H9 (cell line): Measurements from ENCODE around the gene IL10. TPM values are rescaled to one million over a fixed set of nuclear protein-coding genes. Genes with fewer than 3 reads are reported as not detected.

Experiments
- DNase-seq: peaks from one replicate; pipeline ENCODE4 v3.0.0-alpha.2; 2017
- H2AFZ ChIP-seq: one replicate; pipeline ENCODE4 v1.6.1; 2013; ENCODE audit warnings: mild to moderate bottlenecking, low read length, control low read depth, moderate library complexity
- H2AK5ac ChIP-seq: 2 replicates; pipeline ENCODE4 v1.6.1; 2013; ENCODE audit warnings: low read length, control low read depth, mixed read lengths; ENCODE audit not compliant: insufficient read length
- H2BK120ac ChIP-seq: one replicate; pipeline ENCODE4 v1.6.1; 2013; ENCODE audit warnings: low read depth, mild to moderate bottlenecking, low read length, control low read depth, inconsistent platforms; ENCODE audit not compliant: poor library complexity, severe bottlenecking
- H2BK12ac ChIP-seq: 2 replicates; pipeline ENCODE4 v1.6.1; 2013; ENCODE audit warnings: low read length, control low read depth, mixed read lengths, low read depth; ENCODE audit not compliant: insufficient read length
- H2BK15ac ChIP-seq: 2 replicates; pipeline ENCODE4 v1.6.1; 2013; ENCODE audit warnings: low read depth, low read length, control low read depth
- H2BK20ac ChIP-seq: one replicate; pipeline ENCODE4 v1.6.1; 2013; ENCODE audit warnings: low read depth, mild to moderate bottlenecking, low read length, control low read depth, inconsistent platforms; ENCODE audit not compliant: poor library complexity, severe bottlenecking
- H2BK5ac ChIP-seq: 2 replicates; pipeline ENCODE4 v1.6.1; 2013; ENCODE audit warnings: low read length, control low read depth, mixed read lengths; ENCODE audit not compliant: insufficient read length
- H3K14ac ChIP-seq: 2 replicates; pipeline ENCODE4 v1.6.1; 2013; ENCODE audit warnings: low read length, control low read depth; ENCODE audit not compliant: insufficient read depth
- H3K18ac ChIP-seq: 2 replicates; pipeline ENCODE4 v1.6.1; 2013; ENCODE audit warnings: low read depth, mild to moderate bottlenecking, mixed read lengths, low read length, control low read depth; ENCODE audit not compliant: insufficient read length
- H3K23ac ChIP-seq: 2 replicates; pipeline ENCODE4 v1.6.1; 2013; ENCODE audit warnings: low read length, control low read depth, mixed read lengths, low read depth; ENCODE audit not compliant: insufficient read length
- H3K23me2 ChIP-seq: 2 replicates; pipeline ENCODE4 v1.6.1; 2013; ENCODE audit warnings: low read depth, mild to moderate bottlenecking, mixed read lengths, low read length, control low read depth; ENCODE audit not compliant: insufficient read length, poor library complexity, severe bottlenecking
- H3K27ac ChIP-seq: 2 replicates; pipeline ENCODE4 v1.5.1; 2013; ENCODE audit warnings: low read length, control low read depth, mixed read lengths, low read depth; ENCODE audit not compliant: insufficient read length
- H3K27me3 ChIP-seq: 2 replicates; pipeline ENCODE4 v1.6.1; 2013; ENCODE audit warnings: low read length, control low read depth, inconsistent platforms; ENCODE audit not compliant: insufficient read depth
- H3K4ac ChIP-seq: 2 replicates; pipeline ENCODE4 v1.6.1; 2013; ENCODE audit warnings: low read depth, mild to moderate bottlenecking, control low read depth, inconsistent platforms, low read length, moderate library complexity
- H3K4me1 ChIP-seq: 2 replicates; pipeline ENCODE4 v1.6.1; 2013; ENCODE audit warnings: low read length, control low read depth, inconsistent platforms; ENCODE audit not compliant: insufficient read depth
- H3K4me2 ChIP-seq: 2 replicates; pipeline ENCODE4 v1.6.1; 2013; ENCODE audit warnings: low read length, control low read depth, mixed read lengths; ENCODE audit not compliant: insufficient read length, insufficient read depth
- H3K56ac ChIP-seq: 2 replicates; pipeline ENCODE4 v1.6.1; 2013; ENCODE audit warnings: low read depth, mild to moderate bottlenecking, mixed read lengths, low read length, control low read depth; ENCODE audit not compliant: insufficient read length
- H3K79me1 ChIP-seq: 2 replicates; pipeline ENCODE4 v1.6.1; 2013; ENCODE audit warnings: low read depth, mild to moderate bottlenecking, moderate library complexity, low read length, control low read depth, inconsistent platforms; ENCODE audit not compliant: insufficient read depth, poor library complexity, severe bottlenecking
- H3K79me2 ChIP-seq: 2 replicates; pipeline ENCODE4 v1.6.1; 2013; ENCODE audit warnings: low read length, control low read depth, inconsistent platforms; ENCODE audit not compliant: insufficient read depth
- H3K9ac ChIP-seq: 2 replicates; pipeline ENCODE4 v1.6.1; 2013; ENCODE audit warnings: low read length, control low read depth, mixed read lengths; ENCODE audit not compliant: insufficient read length; ENCODE audit errors: extremely low read depth
- H3K9me3 ChIP-seq: one replicate; pipeline ENCODE4 v1.6.1; 2013; ENCODE audit warnings: low read depth, low read length, inconsistent platforms; ENCODE audit not compliant: control insufficient read depth
- H3T11ph ChIP-seq: one replicate; pipeline ENCODE4 v1.6.1; 2013; ENCODE audit warnings: mild to moderate bottlenecking, low read length, control low read depth, inconsistent platforms
- H4K20me1 ChIP-seq: one replicate; pipeline ENCODE4 v1.6.1; 2013; ENCODE audit not compliant: control insufficient read depth, insufficient read length, insufficient read depth
- H4K5ac ChIP-seq: 2 replicates; pipeline ENCODE4 v1.6.1; 2013; ENCODE audit warnings: low read depth, mild to moderate bottlenecking, mixed read lengths, low read length, control low read depth; ENCODE audit not compliant: insufficient read length
- H4K8ac ChIP-seq: replicated peaks from 2 replicates; pipeline ENCODE4 v1.6.1; 2013; ENCODE audit warnings: low read length, control low read depth, mixed read lengths, low read depth; ENCODE audit not compliant: insufficient read length
- H4K91ac ChIP-seq: 2 replicates; pipeline ENCODE4 v1.6.1; 2013; ENCODE audit warnings: low read depth, mild to moderate bottlenecking, moderate library complexity, mixed read lengths, low read length, control low read depth; ENCODE audit not compliant: insufficient read length
- H3K27ac Mint-ChIP-seq, 3 experiments: 2 replicates in 2 of 3; 3 replicates in 1 of 3; pipeline ENCODE4 v1.8.0; 2020 to 2021; ENCODE audit warnings: mixed read lengths in 3 of 3, mild to moderate bottlenecking in 1 of 3, moderate library complexity in 1 of 3
- H3K27me3 Mint-ChIP-seq: 2 replicates; pipeline ENCODE4 v1.8.0; 2021; ENCODE audit warnings: low read depth, mild to moderate bottlenecking, moderate library complexity, mixed read lengths
- H3K36me3 Mint-ChIP-seq, 3 experiments: 2 replicates in 2 of 3; 3 replicates in 1 of 3; pipeline ENCODE4 v1.8.0; 2020 to 2021; ENCODE audit warnings: low read depth in 3 of 3, mixed read lengths in 3 of 3; ENCODE audit not compliant: insufficient read depth in 1 of 3
- H3K4me1 Mint-ChIP-seq, 2 experiments: 2 replicates each; pipeline ENCODE4 v1.8.0; 2020; ENCODE audit warnings: mixed read lengths in 2 of 2
- H3K4me3 Mint-ChIP-seq, 2 experiments: 2 replicates in 1 of 2; 3 replicates in 1 of 2; pipeline ENCODE4 v1.8.0; 2020 to 2021; ENCODE audit warnings: mild to moderate bottlenecking in 2 of 2, mixed read lengths in 2 of 2, moderate library complexity in 1 of 2
- H3K9me3 Mint-ChIP-seq, 2 experiments: 2 replicates in 1 of 2; 3 replicates in 1 of 2; pipeline ENCODE4 v1.8.0; 2020; ENCODE audit warnings: mild to moderate bottlenecking in 2 of 2, mixed read lengths in 2 of 2, moderate library complexity in 1 of 2
- WGBS: extraction: QIAGEN DNeasy Blood & Tissue Kit; methylation state at CpG from one replicate; pipeline ENCODE4 v1.1.7; 2013; ENCODE audit warnings: missing lambda C conversion rate, low lambda C conversion rate, mixed read lengths; ENCODE audit not compliant: insufficient read length; ENCODE audit errors: extremely low coverage; 5-methylcytosine and 5-hydroxymethylcytosine counted together
- total RNA-seq: library from RNA; stranded (reverse); gene quantifications from 2 replicates; pipeline ENCODE4 v1.2.1, GENCODE V29; 2021
- TF ChIP-seq, protein P1 (sequence below): fragments of 200-600 bp; sonication (generic); conservative IDR thresholded peaks from 3 replicates; pipeline ENCODE4 v1.8.0; 2021; ENCODE audit warnings: antibody characterized with exemption, mild to moderate bottlenecking

The IL10 gene
- total RNA-seq, 1 experiment from 2014 or later: not detected

DNA sequence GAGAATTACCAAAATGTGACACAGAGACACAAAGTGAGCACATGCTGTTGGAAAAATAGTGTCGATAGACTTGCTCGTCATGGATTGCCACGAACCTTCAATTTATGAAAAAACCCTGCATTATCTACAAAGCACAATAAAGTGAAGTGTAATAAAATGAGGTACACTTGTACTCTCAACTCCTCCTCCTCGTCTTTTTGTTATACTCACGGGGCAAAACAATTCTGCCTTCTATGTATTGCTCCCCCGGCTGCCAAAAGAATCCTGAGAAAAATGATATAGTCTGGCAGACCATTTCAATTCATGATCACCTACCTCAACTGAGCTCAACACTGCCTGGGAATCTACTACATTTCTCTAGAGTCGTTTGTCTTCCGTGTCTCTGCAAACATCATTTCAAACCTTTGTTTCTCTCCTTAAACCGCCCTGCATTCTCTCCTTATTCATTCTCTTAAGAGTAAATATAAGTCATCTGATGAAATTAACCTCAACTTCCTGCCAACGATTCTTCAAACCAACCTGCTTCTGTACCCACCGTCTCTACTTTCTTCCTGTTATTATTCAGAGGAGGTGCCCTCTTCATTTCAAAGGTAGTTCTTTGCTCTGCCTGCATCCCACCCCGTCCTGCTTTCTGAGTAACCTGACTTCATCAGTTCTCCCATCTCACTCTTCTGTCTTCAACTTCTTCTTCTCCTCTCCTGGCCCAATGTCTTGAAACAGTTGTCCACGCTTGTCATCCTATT lies 14.6 kb downstream of the IL10 start:
- no peaks in the 10 kb centered on the region for H3K27me3 ChIP-seq
- H3K18ac ChIP-seq: no peak overlapping the region
- H4K8ac ChIP-seq: no peak overlapping the region
- no peak overlapping the region for H3K23ac ChIP-seq
- no peak overlapping the region for H2AFZ ChIP-seq
- no peaks in the 10 kb centered on the region for H4K20me1 ChIP-seq
- no peak overlapping the region for H2BK120ac ChIP-seq
- Mint-ChIP-seq H3K9me3 (no peaks in the 10 kb centered on the region), H3K4me1 (no peaks in the 10 kb centered on the region), H3K27me3 (peaks cover 2% of the 10 kb centered on the region; the same call in 1 of the 2 replicates), H3K27ac (no peak overlapping the region), H3K4me3 (no peak overlapping the region), H3K36me3 (no peaks in the 10 kb centered on the region)
- H3K4ac ChIP-seq: no peak overlapping the region
- no CpG with 5 or more reads among the region's 13 CpGs for WGBS
- H2BK12ac ChIP-seq: no peak overlapping the region
- H3K4me2 ChIP-seq: no peak overlapping the region
- no peak overlapping the region for H3K27ac ChIP-seq
- H4K5ac ChIP-seq: no peak overlapping the region
- no peaks in the 10 kb centered on the region for H3K23me2 ChIP-seq
- no peak overlapping the region for H3K9ac ChIP-seq
- H3K4me1 ChIP-seq: no peaks in the 10 kb centered on the region
- no peak for DNase-seq
- no peak overlapping the region for H2BK20ac ChIP-seq
- H4K91ac ChIP-seq: no peak overlapping the region
- H3K79me1 ChIP-seq: no peaks in the 10 kb centered on the region
- H3T11ph ChIP-seq: no peak overlapping the region
- H3K56ac ChIP-seq: no peak overlapping the region
- H3K14ac ChIP-seq: no peak overlapping the region
- H3K9me3 ChIP-seq: no peaks in the 10 kb centered on the region
- no peak overlapping the region for H2BK5ac ChIP-seq
- TF ChIP-seq, protein P1, sequence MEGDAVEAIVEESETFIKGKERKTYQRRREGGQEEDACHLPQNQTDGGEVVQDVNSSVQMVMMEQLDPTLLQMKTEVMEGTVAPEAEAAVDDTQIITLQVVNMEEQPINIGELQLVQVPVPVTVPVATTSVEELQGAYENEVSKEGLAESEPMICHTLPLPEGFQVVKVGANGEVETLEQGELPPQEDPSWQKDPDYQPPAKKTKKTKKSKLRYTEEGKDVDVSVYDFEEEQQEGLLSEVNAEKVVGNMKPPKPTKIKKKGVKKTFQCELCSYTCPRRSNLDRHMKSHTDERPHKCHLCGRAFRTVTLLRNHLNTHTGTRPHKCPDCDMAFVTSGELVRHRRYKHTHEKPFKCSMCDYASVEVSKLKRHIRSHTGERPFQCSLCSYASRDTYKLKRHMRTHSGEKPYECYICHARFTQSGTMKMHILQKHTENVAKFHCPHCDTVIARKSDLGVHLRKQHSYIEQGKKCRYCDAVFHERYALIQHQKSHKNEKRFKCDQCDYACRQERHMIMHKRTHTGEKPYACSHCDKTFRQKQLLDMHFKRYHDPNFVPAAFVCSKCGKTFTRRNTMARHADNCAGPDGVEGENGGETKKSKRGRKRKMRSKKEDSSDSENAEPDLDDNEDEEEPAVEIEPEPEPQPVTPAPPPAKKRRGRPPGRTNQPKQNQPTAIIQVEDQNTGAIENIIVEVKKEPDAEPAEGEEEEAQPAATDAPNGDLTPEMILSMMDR: no peak
- H3K79me2 ChIP-seq: no peaks in the 10 kb centered on the region
- no peak overlapping the region for H2AK5ac ChIP-seq
- H2BK15ac ChIP-seq: no peak overlapping the region
